IPS-18a (cell line): Measurements from ENCODE around the gene MEF2B.

ENCODE experiments used
- H3K27ac ChIP-seq: one replicate; pipeline ENCODE4 v1.5.1; 2013; ENCODE audit warnings: low read length
- H3K27me3 ChIP-seq: one replicate; pipeline ENCODE4 v1.6.1; 2013; ENCODE audit warnings: mild to moderate bottlenecking, low read length; ENCODE audit not compliant: control insufficient read depth, insufficient read depth
- H3K36me3 ChIP-seq: one replicate; pipeline ENCODE4 v1.6.1; 2013; ENCODE audit warnings: low read depth, low read length; ENCODE audit not compliant: control insufficient read depth
- H3K4me1 ChIP-seq: one replicate; pipeline ENCODE4 v1.6.1; 2013; ENCODE audit warnings: low read depth, low read length; ENCODE audit not compliant: control insufficient read depth
- H3K4me3 ChIP-seq: one replicate; pipeline ENCODE4 v1.5.1; 2013; ENCODE audit warnings: low read length
- H3K9ac ChIP-seq: one replicate; pipeline ENCODE4 v1.6.1; 2013; ENCODE audit warnings: mild to moderate bottlenecking, low read length, moderate library complexity
- H3K9me3 ChIP-seq: one replicate; pipeline ENCODE4 v1.6.1; 2013; ENCODE audit warnings: low read depth, low read length; ENCODE audit not compliant: control insufficient read depth

The MEF2B gene

GRCh38 chr19:19170053-19170872, at the start of gene MEF2B:
Gene MEF2B, minus strand, starts transcription at chr19:19170263. Its CDS starts 19,528 bp downstream, at chr19:19150735.
- Histone ChIP-seq H3K9ac (no peak within 1 kb of the TSS), H3K9me3 (no peaks in the 10 kb centered on the region), H3K4me3 (peak within 1 kb of the TSS; percentile 43), H3K36me3 (no peaks in the 10 kb centered on the region), H3K4me1 (no peaks in the 10 kb centered on the region), H3K27ac (no peak within 1 kb of the TSS), H3K27me3 (peaks cover 38% of the 10 kb centered on the region)

GRCh38 chr19:19218911-19219310, 48.8 kb upstream of the MEF2B start:
- H3K9ac ChIP-seq = no peak overlapping the region
- no peak overlapping the region for H3K4me3 ChIP-seq

DNA sequence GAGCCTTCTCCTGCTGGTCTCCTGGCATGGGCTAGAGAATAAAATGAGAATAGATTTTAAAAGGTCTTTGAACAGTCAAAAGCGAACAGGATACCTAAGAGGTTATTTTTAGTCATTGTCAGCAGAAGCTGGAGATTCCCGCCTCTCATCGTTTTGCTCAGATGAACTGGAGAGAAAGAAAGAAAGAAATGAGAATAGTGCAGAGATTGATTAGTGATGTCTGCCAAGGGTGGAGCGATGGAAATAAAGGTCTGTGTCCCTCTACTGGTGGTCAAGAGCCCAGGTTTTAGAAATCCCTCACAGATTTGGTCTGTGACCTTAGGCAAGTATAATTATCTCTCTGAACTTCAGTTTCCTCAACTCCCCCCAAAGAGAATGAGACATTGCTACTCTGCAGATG, 47.0 kb upstream of the MEF2B start:
- no peak overlapping the region for H3K9ac ChIP-seq
- H3K27ac ChIP-seq = no peak overlapping the region
- no peak overlapping the region for H3K4me3 ChIP-seq
- H3K9me3 ChIP-seq = no peaks in the 10 kb centered on the region
- H3K36me3 ChIP-seq = no peaks in the 10 kb centered on the region
- peaks cover 33% of the 10 kb centered on the region for H3K27me3 ChIP-seq
- H3K4me1 ChIP-seq = no peaks in the 10 kb centered on the region

More at GRCh38 chr19:19218911-19219310, 48.8 kb upstream of the MEF2B start:
- no peaks in the 10 kb centered on the region for H3K4me1 ChIP-seq
- H3K27ac ChIP-seq = no peak overlapping the region
- no peaks in the 10 kb centered on the region for H3K36me3 ChIP-seq
- peaks cover 24% of the 10 kb centered on the region for H3K27me3 ChIP-seq
- H3K9me3 ChIP-seq = no peaks in the 10 kb centered on the region

GRCh38 chr19:19215792-19216191, 45.7 kb upstream of the MEF2B start:
- Histone ChIP-seq H3K27me3 (peaks cover 47% of the 10 kb centered on the region), H3K4me3 (no peak overlapping the region), H3K9ac (no peak overlapping the region)

DNA sequence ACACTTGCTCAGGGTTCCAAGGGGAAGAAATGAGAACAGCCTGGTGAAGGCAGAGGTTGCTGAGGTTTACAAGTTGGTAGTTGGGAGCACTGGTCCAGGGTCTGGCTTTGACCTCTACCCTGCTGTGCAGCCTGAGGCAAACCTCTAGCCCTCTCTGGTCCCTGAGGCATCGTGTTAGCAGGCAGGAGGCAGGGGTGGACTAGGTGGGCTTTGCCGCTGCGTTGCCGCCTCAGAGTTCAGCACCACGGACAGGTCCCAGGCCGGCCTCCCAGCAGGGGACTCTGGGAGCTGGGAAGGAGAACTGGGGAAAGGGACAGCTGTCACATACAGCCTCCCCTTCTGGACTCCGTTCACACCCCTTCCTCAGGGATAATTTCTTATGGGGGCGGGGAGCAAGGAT, 44.8 kb upstream of the MEF2B start:
- H3K4me3 ChIP-seq = no peak overlapping the region
- peaks cover 55% of the 10 kb centered on the region for H3K27me3 ChIP-seq
- no peak overlapping the region for H3K9ac ChIP-seq
- H3K9me3 ChIP-seq = no peaks in the 10 kb centered on the region
- H3K27ac ChIP-seq = no peak overlapping the region
- H3K4me1 ChIP-seq = no peaks in the 10 kb centered on the region
- no peaks in the 10 kb centered on the region for H3K36me3 ChIP-seq

More at GRCh38 chr19:19215792-19216191, 45.7 kb upstream of the MEF2B start:
- Histone ChIP-seq H3K36me3 (no peaks in the 10 kb centered on the region), H3K9me3 (no peaks in the 10 kb centered on the region), H3K27ac (no peak overlapping the region), H3K4me1 (no peaks in the 10 kb centered on the region)

GRCh38 chr19:19214159-19214490, 44.1 kb upstream of the MEF2B start:
- no peaks in the 10 kb centered on the region for H3K4me1 ChIP-seq
- H3K9ac ChIP-seq = no peak overlapping the region
- no peaks in the 10 kb centered on the region for H3K9me3 ChIP-seq
- no peaks in the 10 kb centered on the region for H3K36me3 ChIP-seq
- H3K27me3 ChIP-seq = peaks cover 63% of the 10 kb centered on the region
- H3K4me3 ChIP-seq = no peak overlapping the region
- H3K27ac ChIP-seq = no peak overlapping the region

- peaks cover 67% of the 10 kb centered on the region for H3K27me3 ChIP-seq
- H3K36me3 ChIP-seq = no peaks in the 10 kb centered on the region
- no peaks in the 10 kb centered on the region for H3K4me1 ChIP-seq
- no peak overlapping the region for H3K4me3 ChIP-seq
- H3K9me3 ChIP-seq = no peaks in the 10 kb centered on the region
- no peak overlapping the region for H3K27ac ChIP-seq
- H3K9ac ChIP-seq = no peak overlapping the region
Observed at GRCh38 chr19:19213426-19214158, 43.5 kb upstream of the MEF2B start.

DNA sequence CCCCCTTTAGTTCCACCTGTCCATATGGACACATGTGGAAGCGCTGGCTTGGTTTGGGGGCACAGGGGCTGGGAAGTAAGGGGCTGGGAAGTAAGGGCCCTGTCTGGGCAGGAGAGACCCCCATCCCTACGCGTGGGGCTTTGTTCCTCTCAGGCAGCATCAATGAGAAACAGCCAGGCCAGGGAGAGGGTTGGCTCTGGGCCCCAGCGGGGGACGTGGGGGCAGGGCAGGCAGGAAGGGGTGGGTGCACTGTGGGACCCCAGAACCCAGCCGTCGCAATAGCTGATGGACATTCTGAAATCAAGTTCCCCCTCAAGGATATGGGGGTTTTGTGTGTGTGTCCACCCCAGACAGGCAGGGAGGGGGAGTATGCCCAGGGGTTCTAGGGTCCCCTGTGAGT, 42.9 kb upstream of the MEF2B start:
- no peak overlapping the region for H3K27ac ChIP-seq
- no peak overlapping the region for H3K4me3 ChIP-seq
- H3K27me3 ChIP-seq = peaks cover 68% of the 10 kb centered on the region
- H3K9ac ChIP-seq = no peak overlapping the region
- no peaks in the 10 kb centered on the region for H3K4me1 ChIP-seq
- no peaks in the 10 kb centered on the region for H3K9me3 ChIP-seq
- no peaks in the 10 kb centered on the region for H3K36me3 ChIP-seq

DNA sequence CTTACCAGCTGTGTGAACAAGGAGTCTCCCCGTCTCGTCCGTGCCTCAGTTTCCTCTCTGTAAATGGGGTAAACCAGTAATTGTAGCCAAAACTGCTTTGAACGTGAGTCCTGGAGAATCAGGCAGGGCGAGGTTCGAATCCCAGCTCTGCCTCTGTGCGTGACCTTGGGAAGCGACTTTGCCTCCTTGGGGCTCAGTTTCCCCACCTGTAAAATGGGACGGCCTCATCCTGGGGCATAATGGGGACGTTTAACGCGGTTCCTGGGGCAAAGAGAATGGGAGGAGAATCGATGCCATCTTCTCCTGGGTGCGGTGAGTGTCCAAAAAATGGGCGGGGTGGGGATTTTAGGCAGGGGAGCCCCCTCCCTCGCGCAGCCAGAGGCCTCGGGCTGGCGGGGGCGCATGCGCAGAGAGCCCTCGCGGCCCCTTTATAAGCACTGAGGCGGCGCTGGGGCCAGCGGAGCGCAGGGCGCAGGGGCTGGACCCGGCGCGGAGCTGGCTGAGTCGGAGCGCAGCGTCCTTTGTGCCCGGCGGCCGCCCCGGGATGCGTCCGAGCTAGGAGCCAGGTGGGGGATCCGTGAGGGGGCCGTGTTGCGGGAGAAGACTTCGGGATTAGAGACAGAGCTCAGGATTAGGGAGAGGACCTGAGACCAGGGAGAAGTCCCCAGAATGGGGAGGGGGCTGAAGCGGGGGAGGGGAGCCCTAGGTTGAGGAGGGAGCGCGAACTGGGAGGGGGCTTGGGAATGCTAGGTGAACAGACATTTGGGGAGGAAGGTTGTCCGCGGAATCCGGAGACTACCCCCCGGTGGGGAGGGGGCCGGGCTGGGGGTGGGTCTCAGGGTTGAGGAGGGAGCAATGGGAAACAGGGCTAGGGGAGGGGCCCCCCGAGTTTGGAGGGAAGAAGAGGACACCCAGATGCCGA, 41.7 kb upstream of the MEF2B start, which contains the start of gene NCAN:
TSS of gene NCAN (plus strand) at position 460 of the 922 bp plus-strand sequence. CDS start 4,996 bp downstream, outside the sequence.
- Histone ChIP-seq H3K4me1 (no peaks in the 10 kb centered on the region), H3K27ac (no peak within 1 kb of the TSS), H3K4me3 (peak within 1 kb of the TSS; percentile 32), H3K9me3 (no peaks in the 10 kb centered on the region), H3K36me3 (no peaks in the 10 kb centered on the region), H3K27me3 (peaks cover 79% of the 10 kb centered on the region), H3K9ac (no peak within 1 kb of the TSS)

DNA sequence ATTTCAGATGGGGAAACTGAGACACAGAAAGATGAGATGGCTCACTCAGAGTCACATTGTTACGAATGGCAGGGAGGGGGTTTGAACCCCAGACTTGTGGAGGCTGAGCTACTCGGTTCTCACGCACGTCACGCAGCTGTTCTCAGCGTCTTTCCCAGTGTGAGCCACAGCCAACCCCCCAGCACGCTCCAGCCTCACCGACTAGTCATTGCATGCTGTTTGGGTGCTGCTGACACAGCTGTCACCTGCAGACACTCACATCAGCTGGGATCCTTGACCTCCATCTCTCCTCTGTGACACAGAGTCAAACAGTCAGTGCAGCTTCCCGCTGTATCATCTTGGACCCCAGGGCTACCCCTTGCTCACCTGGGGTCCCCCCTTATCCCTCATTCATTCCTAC, 39.3 kb upstream of the MEF2B start:
- H3K27me3 ChIP-seq = peaks cover 92% of the 10 kb centered on the region
- no peak overlapping the region for H3K27ac ChIP-seq
- no peaks in the 10 kb centered on the region for H3K9me3 ChIP-seq
- H3K9ac ChIP-seq = no peak overlapping the region
- no peaks in the 10 kb centered on the region for H3K36me3 ChIP-seq
- H3K4me3 ChIP-seq = no peak overlapping the region
- H3K4me1 ChIP-seq = no peaks in the 10 kb centered on the region
